Activated CD4-positive, CD25-positive, alpha-beta regulatory T cell treated with anti-CD3 and anti-CD28 coated beads, Interleukin-2, amount 50 U/mL, for 72 hours (primary cell): ENCODE measurements around the gene TRPM2.

Experiments used
- DNase-seq: peaks from one replicate; pipeline ENCODE4 v3.0.0; 2021

The TRPM2 gene

DNA sequence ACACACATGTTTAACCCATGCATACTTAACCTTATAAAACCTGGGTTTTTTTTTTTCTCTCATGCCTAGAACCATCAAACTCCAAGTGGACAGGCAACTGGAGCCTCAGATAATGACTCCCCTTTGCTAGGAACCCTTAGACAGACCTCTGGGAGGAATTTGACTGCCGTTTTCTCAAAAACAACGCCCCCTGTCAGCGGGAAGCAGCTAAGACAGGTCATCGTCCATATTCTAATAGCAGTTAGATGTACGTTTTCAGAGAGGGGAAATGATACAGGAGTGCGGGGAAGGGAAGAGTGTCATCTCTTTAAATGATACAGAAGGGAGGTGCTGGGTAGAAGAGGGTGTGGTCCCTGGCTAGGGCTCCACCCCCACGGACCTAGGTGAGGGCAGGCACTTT is 136.5 kb downstream of the TRPM2 start:
- no peak for DNase-seq

DNA sequence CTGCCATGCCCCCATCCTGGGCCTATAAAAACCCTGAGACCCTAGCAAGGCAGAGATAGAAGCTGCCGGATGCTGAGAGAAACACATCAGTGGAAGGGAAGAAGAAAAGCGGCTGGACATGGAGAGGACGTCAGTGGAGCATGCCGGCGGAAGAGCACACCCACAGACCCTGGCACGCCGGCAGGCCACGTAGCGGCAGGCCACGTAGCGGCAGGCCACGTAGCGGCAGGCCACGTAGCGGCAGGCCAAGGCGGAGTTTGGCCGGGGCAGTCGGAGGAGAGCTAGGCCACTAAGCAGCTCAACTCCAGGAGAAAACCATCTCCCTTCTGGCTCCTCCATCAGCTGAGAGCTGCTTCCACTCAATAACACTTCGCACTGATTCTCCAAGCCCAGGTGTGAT is 137.0 kb downstream of the TRPM2 start:
- no peak for DNase-seq

DNA sequence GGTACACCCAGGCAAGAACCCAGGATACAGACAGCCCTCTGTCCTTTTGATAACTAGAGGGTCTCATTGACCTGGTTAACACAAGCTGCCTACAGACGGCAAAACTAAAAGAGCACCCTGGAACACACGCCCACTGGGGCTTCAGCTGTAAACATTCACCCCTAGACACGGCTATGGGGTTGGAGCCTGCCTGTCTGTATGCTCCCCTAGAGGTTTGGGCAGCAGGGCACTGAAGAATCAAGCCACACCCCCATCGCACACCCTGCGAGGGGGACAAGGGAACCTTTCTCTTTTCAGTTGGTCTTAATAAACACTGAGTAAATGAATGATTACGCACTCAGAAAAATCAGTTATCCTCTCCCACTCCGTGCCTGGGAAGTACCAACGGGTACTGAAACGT is 137.4 kb downstream of the TRPM2 start:
- no peak for DNase-seq
